Measurements from ENCODE around the gene PARP14. TPM values are rescaled to one million over a fixed set of nuclear protein-coding genes. Genes with fewer than 3 reads are reported as not detected.

The PARP14 gene
- total and polyA plus RNA-seq, 2 donors (not counting 3 experiments of a cell fraction or from before 2014, with no cell fraction given) = 19.7 to 41.5 TPM

DNA sequence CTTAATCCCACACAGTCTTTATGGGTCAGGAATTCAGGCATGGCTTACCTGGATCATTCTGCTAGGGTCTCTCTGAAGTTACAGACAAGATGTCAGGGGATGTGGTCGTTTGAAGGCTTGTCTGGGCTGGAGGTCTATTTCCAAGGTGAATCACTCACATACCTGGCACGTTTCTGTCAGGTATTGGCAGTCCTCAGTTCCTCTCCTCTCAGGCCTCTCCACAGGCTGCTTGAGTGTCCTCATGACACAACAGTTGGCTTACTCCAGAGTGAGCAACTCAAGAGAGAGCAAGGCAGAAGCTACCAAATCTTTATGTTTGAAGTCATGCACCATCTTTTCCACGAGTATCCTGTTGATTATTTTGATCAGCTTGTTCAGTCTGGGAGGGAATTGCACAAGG is 43.9 kb upstream of the PARP14 start:
- H3K27me3 ChIP-seq (ENCODE audit: control insufficient read depth in 2 of 2, insufficient read depth in 2 of 2, low read length in 2 of 2) = peaks cover 11 to 17% of the 10 kb centered on the region in 2 experiments
- no peaks in the 10 kb centered on the region for H3K9me1 ChIP-seq (replicated peaks; ENCODE audit: control insufficient read depth, extremely low read depth, insufficient read depth, low read length)
- no peak for DNase-seq (ENCODE audit: low read depth, low spot score)
- FAIRE-seq = no peak
- no peak overlapping the region for H3K27ac ChIP-seq (ENCODE audit: insufficient read depth, low read depth, low read length)
- no peaks in the 10 kb centered on the region for H3K79me2 ChIP-seq (ENCODE audit: control insufficient read depth, insufficient read depth, low read length)
- no peak overlapping the region for H2AFZ ChIP-seq (ENCODE audit: low read depth, low read length)
- dilution Hi-C loops (cut with MboI; ENCODE audit: extremely low pct_ligation_motif_present, low sequenced_read_pairs) (no loop called here), intact Hi-C loops (cut with micrococcal nuclease) (no loop called here)
- no peak overlapping the region for H3K4me3 ChIP-seq (replicated peaks in 1 of 3; ENCODE audit: insufficient read depth in 1 of 3, low read depth in 1 of 3, low read length in 3 of 3)
- H4K20me1 ChIP-seq (replicated peaks; ENCODE audit: control insufficient read depth, extremely low read depth, insufficient read depth, low read length) = no peaks in the 10 kb centered on the region
- H3K9me3 ChIP-seq (replicated peaks; ENCODE audit: control insufficient read depth, insufficient read depth, low read length) = no peaks in the 10 kb centered on the region
- H3K9ac ChIP-seq (replicated peaks; ENCODE audit: extremely low read depth, insufficient read depth, low read length) = no peak overlapping the region
- CTCF ChIA-PET = interaction anchor here (1.3 kb wide), 1 partner anchor 12 kb away, joined by 3 read pairs; no protein-coding TSS in a partner anchor
- no TSS peak for BruUV-seq (replicated peaks)
- H3K4me1 ChIP-seq (ENCODE audit: control insufficient read depth, extremely low read depth, insufficient read depth, low read length) = no peaks in the 10 kb centered on the region
- POLR2A ChIA-PET = no interaction called here
- no peaks in the 10 kb centered on the region for H3K36me3 ChIP-seq (ENCODE audit: control insufficient read depth in 2 of 2, extremely low read depth in 1 of 2, insufficient read depth in 2 of 2, low read length in 2 of 2)
- TF ChIP-seq POLR2AphosphoS5 (IDR thresholded peaks at IDR 0.05; ENCODE audit: insufficient read depth, low read depth, low read length) (no peak), FOS (IDR thresholded peaks at IDR 0.05; ENCODE audit: borderline replicate concordance, insufficient read depth, low read length) (no peak), MAX (IDR thresholded peaks at IDR 0.05; ENCODE audit: insufficient read depth, insufficient read length) (no peak), EZH2 (IDR thresholded peaks at IDR 0.05; ENCODE audit: borderline replicate concordance, low read depth, low read length, severe bottlenecking) (no peak), MYC (IDR thresholded peaks at IDR 0.05; ENCODE audit: low read depth, low read length) (no peak), POLR2A (IDR thresholded peaks at IDR 0.05; ENCODE audit: low read depth, low read length) (no peak), JUN (IDR thresholded peaks at IDR 0.05; ENCODE audit: borderline replicate concordance, insufficient read depth, insufficient read length, low read depth) (no peak), GATA2 (IDR thresholded peaks at IDR 0.05; ENCODE audit: insufficient read depth, insufficient read length, low read depth, low read length) (no peak)
- TF ChIP-seq, protein P1, sequence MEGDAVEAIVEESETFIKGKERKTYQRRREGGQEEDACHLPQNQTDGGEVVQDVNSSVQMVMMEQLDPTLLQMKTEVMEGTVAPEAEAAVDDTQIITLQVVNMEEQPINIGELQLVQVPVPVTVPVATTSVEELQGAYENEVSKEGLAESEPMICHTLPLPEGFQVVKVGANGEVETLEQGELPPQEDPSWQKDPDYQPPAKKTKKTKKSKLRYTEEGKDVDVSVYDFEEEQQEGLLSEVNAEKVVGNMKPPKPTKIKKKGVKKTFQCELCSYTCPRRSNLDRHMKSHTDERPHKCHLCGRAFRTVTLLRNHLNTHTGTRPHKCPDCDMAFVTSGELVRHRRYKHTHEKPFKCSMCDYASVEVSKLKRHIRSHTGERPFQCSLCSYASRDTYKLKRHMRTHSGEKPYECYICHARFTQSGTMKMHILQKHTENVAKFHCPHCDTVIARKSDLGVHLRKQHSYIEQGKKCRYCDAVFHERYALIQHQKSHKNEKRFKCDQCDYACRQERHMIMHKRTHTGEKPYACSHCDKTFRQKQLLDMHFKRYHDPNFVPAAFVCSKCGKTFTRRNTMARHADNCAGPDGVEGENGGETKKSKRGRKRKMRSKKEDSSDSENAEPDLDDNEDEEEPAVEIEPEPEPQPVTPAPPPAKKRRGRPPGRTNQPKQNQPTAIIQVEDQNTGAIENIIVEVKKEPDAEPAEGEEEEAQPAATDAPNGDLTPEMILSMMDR (IDR thresholded peaks at IDR 0.05; ENCODE audit: extremely low read depth in 1 of 2, insufficient read depth in 1 of 2, low read depth in 1 of 2, low read length in 2 of 2) = no peak
- no peak overlapping the region for H3K4me2 ChIP-seq (ENCODE audit: insufficient read depth, low read length)

Measured in endothelial cell of umbilical vein (primary cell).